HG02571 (cell line): ENCODE results near the gene UVSSA.
"Not testable (repeated sequence)": the region's sequence is repeated elsewhere in the genome, so short reads cannot be mapped to it uniquely, and the experiment has no call there.

Experiments
- ATAC-seq: cut with Tn5 transposase; IDR thresholded peaks from one replicate; pipeline ENCODE4 v1.9.1; 2021; ENCODE audit warnings: mild to moderate bottlenecking, moderate library complexity; ENCODE audit not compliant: unreplicated experiment

Gene UVSSA

GRCh38 chr4:1315836-1316536 lies 31.0 kb upstream of the UVSSA start:
- no peak for ATAC-seq

GRCh38 chr4:1316537-1317168 lies 30.4 kb upstream of the UVSSA start:
- no peak for ATAC-seq

GRCh38 chr4:1317177-1318045 lies 29.6 kb upstream of the UVSSA start:
- no peak for ATAC-seq

- no peak for ATAC-seq
Measured at GRCh38 chr4:1318046-1318375, 29.0 kb upstream of the UVSSA start.

GRCh38 chr4:1318488-1319213 lies 28.4 kb upstream of the UVSSA start:
- no peak for ATAC-seq

GRCh38 chr4:1321486-1321885 lies 25.5 kb upstream of the UVSSA start:
- no peak for ATAC-seq

GRCh38 chr4:1321946-1322650 lies 24.9 kb upstream of the UVSSA start:
- ATAC-seq = no peak

- ATAC-seq = no peak
Measured at GRCh38 chr4:1323280-1323634, 23.8 kb upstream of the UVSSA start.

- no peak for ATAC-seq
Measured at GRCh38 chr4:1323635-1324442, 23.2 kb upstream of the UVSSA start.

GRCh38 chr4:1324443-1325175 lies 22.4 kb upstream of the UVSSA start:
- not testable (repeated sequence) for ATAC-seq

GRCh38 chr4:1325176-1325480 lies 21.9 kb upstream of the UVSSA start:
- ATAC-seq = no peak

GRCh38 chr4:1325681-1326635 lies 21.1 kb upstream of the UVSSA start:
- no peak for ATAC-seq

- ATAC-seq = no peak
Measured at GRCh38 chr4:1326751-1327525, 20.1 kb upstream of the UVSSA start.

GRCh38 chr4:1327526-1328266 lies 19.3 kb upstream of the UVSSA start:
- no peak for ATAC-seq

- no peak for ATAC-seq
Measured at GRCh38 chr4:1328267-1329155, 18.5 kb upstream of the UVSSA start.
